ENCODE data around the gene VWDE. TPM values are rescaled to one million over a fixed set of nuclear protein-coding genes. Genes with fewer than 3 reads are reported as not detected.
A peak's percentile ranks its signal among the peaks of the same experiment; 100 is the strongest.
"Not testable (repeated sequence)": the region's sequence is repeated elsewhere in the genome, so short reads cannot be mapped to it uniquely, and the experiment has no call there.

Gene VWDE
- 1 to 10 TPM; 2.7 to 3.2 TPM for total RNA-seq

DNA sequence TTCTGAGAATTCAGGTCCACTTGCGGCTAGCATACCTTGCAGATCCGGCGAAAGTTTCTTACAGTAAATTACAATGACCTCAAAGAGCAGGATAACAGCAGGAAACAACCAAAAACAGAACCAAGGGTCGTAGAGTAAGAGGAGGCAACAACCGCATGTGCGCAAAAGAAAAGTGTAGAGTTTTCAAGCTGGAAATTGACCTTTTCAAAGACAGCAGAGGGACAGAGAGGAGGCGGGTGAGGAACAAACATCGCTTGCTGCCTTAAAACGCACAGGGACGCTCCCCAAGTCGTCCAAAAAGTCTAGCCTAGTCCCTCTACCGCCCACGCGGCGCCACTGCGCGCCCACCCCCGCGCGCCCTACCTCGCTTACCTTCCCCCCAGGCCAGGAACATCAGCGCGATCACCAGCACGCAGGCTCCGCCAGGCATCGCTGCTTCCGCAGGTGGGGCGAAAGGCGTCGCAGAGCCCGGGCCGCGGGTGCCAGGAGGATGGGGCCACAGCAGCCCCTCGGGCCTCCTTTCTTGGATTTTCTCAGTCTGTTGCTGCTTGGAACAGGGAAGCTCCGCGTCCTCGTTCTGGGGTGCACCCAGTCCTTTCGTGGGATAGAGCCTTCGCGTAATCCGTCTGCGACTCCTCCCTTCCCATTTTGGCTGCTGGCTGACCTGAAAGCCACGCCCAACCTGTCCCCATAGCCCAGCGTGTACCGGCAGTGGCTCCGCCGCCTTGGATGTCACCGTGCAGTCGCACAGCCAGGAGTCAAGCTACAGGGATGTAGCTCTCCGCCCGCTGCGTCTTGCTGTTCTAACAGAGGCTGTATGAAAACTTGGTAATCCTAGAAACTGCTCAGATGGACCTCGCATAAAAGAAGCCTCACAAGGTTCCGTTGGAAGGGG lies at the start of gene VWDE:
Gene VWDE (minus strand): TSS at position 579 of the 895 bp plus-strand sequence. CDS start 149 bp downstream, at position 430.
- Histone ChIP-seq H3K4me1 (replicated peaks) (no peaks in the 10 kb centered on the region), H3K27ac (peak within 1 kb of the TSS; percentile 16 to 46), H3K27me3 (replicated peaks; ENCODE audit: insufficient read depth) (no peaks in the 10 kb centered on the region), H3K36me3 (no peaks in the 10 kb centered on the region), H3K4me3 (peak within 1 kb of the TSS; percentile 46), H3K9me3 (no peaks in the 10 kb centered on the region)
- peak; percentile 58 for DNase-seq (ENCODE audit: low spot score)
- intact Hi-C loops (cut with DNase I), result no loop called here
- TF ChIP-seq, protein P1, sequence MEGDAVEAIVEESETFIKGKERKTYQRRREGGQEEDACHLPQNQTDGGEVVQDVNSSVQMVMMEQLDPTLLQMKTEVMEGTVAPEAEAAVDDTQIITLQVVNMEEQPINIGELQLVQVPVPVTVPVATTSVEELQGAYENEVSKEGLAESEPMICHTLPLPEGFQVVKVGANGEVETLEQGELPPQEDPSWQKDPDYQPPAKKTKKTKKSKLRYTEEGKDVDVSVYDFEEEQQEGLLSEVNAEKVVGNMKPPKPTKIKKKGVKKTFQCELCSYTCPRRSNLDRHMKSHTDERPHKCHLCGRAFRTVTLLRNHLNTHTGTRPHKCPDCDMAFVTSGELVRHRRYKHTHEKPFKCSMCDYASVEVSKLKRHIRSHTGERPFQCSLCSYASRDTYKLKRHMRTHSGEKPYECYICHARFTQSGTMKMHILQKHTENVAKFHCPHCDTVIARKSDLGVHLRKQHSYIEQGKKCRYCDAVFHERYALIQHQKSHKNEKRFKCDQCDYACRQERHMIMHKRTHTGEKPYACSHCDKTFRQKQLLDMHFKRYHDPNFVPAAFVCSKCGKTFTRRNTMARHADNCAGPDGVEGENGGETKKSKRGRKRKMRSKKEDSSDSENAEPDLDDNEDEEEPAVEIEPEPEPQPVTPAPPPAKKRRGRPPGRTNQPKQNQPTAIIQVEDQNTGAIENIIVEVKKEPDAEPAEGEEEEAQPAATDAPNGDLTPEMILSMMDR (IDR thresholded peaks at IDR 0.05), result peak in 1 of 4 experiments; percentile 24
- TF ChIP-seq POLR2A (IDR thresholded peaks at IDR 0.05) (peak; percentile 23), POLR2AphosphoS5 (IDR thresholded peaks at IDR 0.05) (peak; percentile 16)
- under 1% methylated on average over 54 of the region's 54 CpGs for WGBS

DNA sequence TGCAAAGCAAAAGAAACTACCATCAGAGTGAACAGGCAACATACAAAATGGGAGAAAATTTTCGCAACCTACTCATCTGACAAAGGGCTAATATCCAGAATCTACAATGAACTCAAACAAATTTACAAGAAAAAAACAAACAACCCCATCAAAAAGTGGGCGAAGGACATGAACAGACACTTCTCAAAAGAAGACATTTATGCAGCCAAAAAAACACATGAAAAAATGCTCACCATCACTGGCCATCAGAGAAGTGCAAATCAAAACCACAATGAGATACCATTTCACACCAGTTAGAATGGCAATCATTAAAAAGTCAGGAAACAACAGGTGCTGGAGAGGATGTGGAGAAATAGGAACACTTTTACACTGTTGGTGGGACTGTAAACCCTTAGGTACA lies 49.5 kb upstream of the VWDE start:
- H3K4me1 ChIP-seq (replicated peaks); H3K4me3 ChIP-seq; intact Hi-C loops (cut with DNase I); H3K9me3 ChIP-seq; DNase-seq (ENCODE audit: low spot score); H3K36me3 ChIP-seq; H3K27ac ChIP-seq; H3K27me3 ChIP-seq (replicated peaks; ENCODE audit: insufficient read depth): not testable (repeated sequence)
- 81% methylated on average over 2 of the region's 2 CpGs for WGBS

DNA sequence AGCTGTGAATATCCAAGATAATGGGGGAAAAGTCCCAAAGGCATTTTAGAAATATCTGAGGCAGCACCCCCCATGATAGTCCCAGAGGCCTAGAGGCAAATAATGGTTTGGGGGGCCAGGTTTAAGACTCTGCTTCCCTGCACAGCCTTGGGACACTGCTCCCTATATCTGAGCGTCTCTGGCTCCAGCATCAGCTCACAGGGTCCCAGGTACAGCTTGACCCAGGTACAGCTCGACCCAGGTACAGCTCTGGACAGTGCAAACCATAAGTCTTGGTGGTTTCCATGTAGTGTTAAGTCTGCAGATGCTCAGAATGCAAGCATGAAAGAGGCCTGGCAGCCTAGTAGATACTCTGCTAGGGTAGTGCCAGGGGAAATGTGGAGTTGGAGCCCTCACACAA lies 47.0 kb upstream of the VWDE start:
- no peaks in the 10 kb centered on the region for H3K27me3 ChIP-seq (replicated peaks; ENCODE audit: insufficient read depth)
- WGBS, result 81% methylated on average over 2 of the region's 2 CpGs
- no peaks in the 10 kb centered on the region for H3K4me1 ChIP-seq (replicated peaks)
- intact Hi-C loops (cut with DNase I), result no loop called here
- no peaks in the 10 kb centered on the region for H3K36me3 ChIP-seq
- no peaks in the 10 kb centered on the region for H3K9me3 ChIP-seq
- H3K4me3 ChIP-seq, result no peak overlapping the region
- no peak for DNase-seq (ENCODE audit: low spot score)
- TF ChIP-seq POLR2AphosphoS5 (IDR thresholded peaks at IDR 0.05) (no peak), POLR2A (IDR thresholded peaks at IDR 0.05) (no peak)
- TF ChIP-seq, protein P1 (IDR thresholded peaks at IDR 0.05), result no peak
- no peak overlapping the region for H3K27ac ChIP-seq

DNA sequence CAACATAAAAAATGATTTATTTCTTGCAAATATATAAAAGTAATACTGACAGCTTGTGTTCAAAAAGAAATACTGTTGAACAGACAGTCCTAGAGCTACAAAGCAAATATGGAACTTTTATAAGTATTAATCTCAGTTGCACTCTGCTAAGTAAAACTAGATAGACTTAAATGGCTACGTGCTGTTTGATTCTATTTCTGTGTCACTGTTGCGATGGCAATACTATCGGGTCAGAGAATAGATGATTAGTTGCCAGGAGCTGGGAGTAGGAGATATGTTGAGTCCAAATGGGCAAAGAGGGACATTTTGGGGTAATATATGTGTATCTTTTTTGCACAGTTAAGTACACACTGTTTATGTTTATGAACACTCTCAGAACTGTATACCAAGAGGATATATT lies 41.1 kb upstream of the VWDE start:
- H3K27ac ChIP-seq, result no peak overlapping the region
- no peaks in the 10 kb centered on the region for H3K27me3 ChIP-seq (replicated peaks; ENCODE audit: insufficient read depth)
- H3K9me3 ChIP-seq, result no peaks in the 10 kb centered on the region
- 26% methylated on average over 3 of the region's 3 CpGs for WGBS
- intact Hi-C loops (cut with DNase I), result no loop called here
- no peaks in the 10 kb centered on the region for H3K4me1 ChIP-seq (replicated peaks)
- H3K36me3 ChIP-seq, result no peaks in the 10 kb centered on the region
- no peak for DNase-seq (ENCODE audit: low spot score)
- H3K4me3 ChIP-seq, result no peak overlapping the region
- TF ChIP-seq, protein P1 (IDR thresholded peaks at IDR 0.05), result no peak
- TF ChIP-seq POLR2AphosphoS5 (IDR thresholded peaks at IDR 0.05) (no peak), POLR2A (IDR thresholded peaks at IDR 0.05) (no peak)

DNA sequence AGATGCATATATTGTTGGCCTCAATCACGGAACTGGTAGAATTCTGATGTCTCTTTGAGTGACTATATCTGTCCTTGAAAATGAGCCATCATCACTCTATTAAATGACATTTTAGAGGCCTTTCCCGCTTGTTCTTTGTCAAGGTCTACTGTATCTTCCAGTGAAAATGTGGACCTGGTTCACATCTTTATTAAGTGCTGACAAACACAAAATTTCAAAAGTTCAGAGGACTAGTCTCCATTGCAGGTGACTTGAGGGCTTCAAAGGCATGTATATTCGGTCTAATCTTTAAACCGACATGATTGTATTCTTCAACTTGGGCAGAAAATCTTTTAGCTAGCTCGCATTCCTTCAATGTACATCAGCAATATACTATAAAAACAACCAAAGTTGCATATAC lies 36.6 kb upstream of the VWDE start:
- H3K27ac ChIP-seq, result no peak overlapping the region
- H3K9me3 ChIP-seq, result no peaks in the 10 kb centered on the region
- 91% methylated on average over 5 of the region's 5 CpGs for WGBS
- no peak overlapping the region for H3K4me3 ChIP-seq
- H3K27me3 ChIP-seq (replicated peaks; ENCODE audit: insufficient read depth), result no peaks in the 10 kb centered on the region
- intact Hi-C loops (cut with DNase I), result no loop called here
- no peaks in the 10 kb centered on the region for H3K4me1 ChIP-seq (replicated peaks)
- H3K36me3 ChIP-seq, result no peaks in the 10 kb centered on the region
- TF ChIP-seq, protein P1 (IDR thresholded peaks at IDR 0.05), result no peak
- TF ChIP-seq POLR2AphosphoS5 (IDR thresholded peaks at IDR 0.05) (no peak), POLR2A (IDR thresholded peaks at IDR 0.05) (no peak)
- no peak for DNase-seq (ENCODE audit: low spot score)
